K562 (cell line): ENCODE measurements around the gene ETNK1. TPM values are rescaled to one million over a fixed set of nuclear protein-coding genes. Genes with fewer than 3 reads are reported as not detected.

Experiments used
- CTBP1 ChIP-seq: fragments of 450-650 bp; IDR thresholded peaks from 2 replicates; pipeline ENCODE4 v1.6.1; 2016; ENCODE audit warnings: borderline replicate concordance
- EWSR1 ChIP-seq: fragments of 450-650 bp; IDR thresholded peaks from 2 replicates; pipeline ENCODE4 v1.6.1; 2018; ENCODE audit warnings: borderline replicate concordance, mild to moderate bottlenecking, low read depth, moderate library complexity; ENCODE audit not compliant: partially characterized antibody
- GABPA ChIP-seq: fragments of 200-800 bp; sonication (Bioruptor generic); conservative IDR thresholded peaks from 2 replicates; pipeline ENCODE4 v1.6.1; 2016; ENCODE audit warnings: low read depth, missing genetic modification characterization, missing compliant biosample characterization
- HIVEP1 ChIP-seq: fragments of 250-450 bp; sonication (Bioruptor Pico); IDR thresholded peaks from 2 replicates; pipeline ENCODE4 v1.4.0; 2020; ENCODE audit warnings: mild to moderate bottlenecking
- HLTF ChIP-seq: fragments of 450-650 bp; IDR thresholded peaks from 2 replicates; pipeline ENCODE4 v1.6.1; 2016
- JUNB ChIP-seq: fragments of 450-650 bp; formaldehyde crosslinking; conservative IDR thresholded peaks from 2 replicates; pipeline ENCODE4 v1.4.0; 2020; ENCODE audit warnings: mild to moderate bottlenecking
- MAFF ChIP-seq: IDR thresholded peaks from 2 replicates; pipeline ENCODE4 v1.6.1; 2012; ENCODE audit warnings: low read length, improper control_type of control experiment
- MEIS2 ChIP-seq: fragments of 450-650 bp; IDR thresholded peaks from 2 replicates; pipeline ENCODE4 v1.6.1; 2014; ENCODE audit warnings: mild to moderate bottlenecking; ENCODE audit not compliant: partially characterized antibody
- MLLT1 ChIP-seq, 2 experiments: fragments of 450-650 bp; IDR thresholded peaks; 2 replicates each; pipeline ENCODE4 v1.6.1; 2016
- NFE2L1 ChIP-seq: fragments of 450-650 bp; IDR thresholded peaks from 2 replicates; pipeline ENCODE4 v1.6.1; 2016; ENCODE audit warnings: missing genetic modification characterization, low read depth, mild to moderate bottlenecking, missing compliant biosample characterization, moderate library complexity, borderline replicate concordance
- NR0B1 ChIP-seq: fragments of 450-650 bp; IDR thresholded peaks from one replicate; pipeline ENCODE4 v1.6.1; 2018; ENCODE audit warnings: mild to moderate bottlenecking, moderate library complexity; ENCODE audit not compliant: partially characterized antibody
- RBM34 ChIP-seq: fragments of 200-400 bp; formaldehyde crosslinking; IDR thresholded peaks from 2 replicates; pipeline ENCODE4 v1.6.1; 2018; ENCODE audit warnings: low read length, borderline replicate concordance; ENCODE audit not compliant: insufficient read depth
- RBM39 ChIP-seq: fragments of 200-400 bp; formaldehyde crosslinking; optimal IDR thresholded peaks from 2 replicates; pipeline ENCODE3; 2018; ENCODE audit warnings: low read depth, low read length
- RCOR1 ChIP-seq, 2 experiments: IDR thresholded peaks; 2 replicates each; pipeline ENCODE4 v1.6.1; 2012; ENCODE audit warnings: low read depth in 2 of 2, low read length in 2 of 2, borderline replicate concordance in 1 of 2, improper control_type of control experiment in 1 of 2
- SMARCB1 ChIP-seq: IDR thresholded peaks from 2 replicates; pipeline ENCODE4 v1.6.1; 2011; ENCODE audit warnings: improper control_type of control experiment, low read depth; ENCODE audit not compliant: insufficient read length
- SOX6 ChIP-seq: fragments of 450-650 bp; IDR thresholded peaks from 2 replicates; pipeline ENCODE4 v1.6.1; 2014; ENCODE audit warnings: mild to moderate bottlenecking
- TBP ChIP-seq: optimal IDR thresholded peaks from 2 replicates; pipeline ENCODE3; 2011; ENCODE audit warnings: low read depth, low read length, improper control_type of control experiment
- TCF7 ChIP-seq: sonication (generic); IDR thresholded peaks from 2 replicates; pipeline ENCODE4 v1.6.1; 2016; ENCODE audit warnings: antibody characterized with exemption, borderline replicate concordance
- THAP12 ChIP-seq: fragments of 250-450 bp; sonication (Bioruptor Pico); IDR thresholded peaks from 2 replicates; pipeline ENCODE4 v1.9.0; 2021; ENCODE audit warnings: mild to moderate bottlenecking, inconsistent platforms
- ZNF121 ChIP-seq: sonication (generic); formaldehyde crosslinking; conservative IDR thresholded peaks from 2 replicates; pipeline ENCODE4 v1.8.0; 2022; ENCODE audit warnings: missing genetic modification reagents
- ZNF655 ChIP-seq: fragments of 250-450 bp; sonication (Bioruptor Pico); IDR thresholded peaks from 2 replicates; pipeline ENCODE4 v1.5.0; 2021
- polyA plus RNA-seq, 8 experiments: library from polyadenylated mRNA; depleted of rRNA in 4 of 8; stranded (reverse) in 5 of 8; unstranded in 3 of 8; fragments of >200 nt; fragmentation: Nextera tagmentation in 2 of 8; fragmentation: Illumina TruSeq in 1 of 8; extraction: Ambion mirVana in 2 of 8; extraction: Trizol in 1 of 8; gene quantifications; 2 replicates each; pipeline versions ENCODE4 v1.2.1 to v1.2.3, GENCODE V29; 2011 to 2014; ENCODE audit warnings: inconsistent platforms in 1 of 8, missing spikeins in 1 of 8
- total RNA-seq, 7 experiments: library from RNA; depleted of rRNA in 6 of 7; stranded (reverse); fragments of >200 nt in 6 of 7; fragmentation: Illumina TruSeq in 2 of 7; extraction: Trizol in 2 of 7; gene quantifications; 2 replicates each; pipeline versions ENCODE4 v1.2.1 to v1.2.3, GENCODE V29; 2011 to 2021; ENCODE audit warnings: low replicate concordance in 1 of 7

The ETNK1 gene
- total and polyA plus RNA-seq, 9 of the 15 experiments (the other 6 are each of a cell fraction or from before 2014, with no cell fraction given), result 10.0 to 70.5 (median 36.0) TPM

GRCh38 chr12:22624870-22625761 is at the start of gene ETNK1 (continued):
- TF ChIP-seq MLLT1 (IDR thresholded peaks at IDR 0.05), result peak in 1 of 2 experiments; percentile 73; a peak in 2 of 4 replicates
- TF ChIP-seq HIVEP1 (CRISPR knock-in tag), result no peak
- TF ChIP-seq MEIS2, result peak; percentile 21
- no peak for TF ChIP-seq MAFF
- TF ChIP-seq TBP, result peak; percentile 94
- TF ChIP-seq HLTF, result no peak; the same call in 1 of the 2 replicates
- TF ChIP-seq TCF7, result no peak
- TF ChIP-seq ZNF655, result no peak
- no peak for TF ChIP-seq JUNB (CRISPR knock-in tag)
- no peak for TF ChIP-seq RBM39
- TF ChIP-seq ZNF121, result no peak
- TF ChIP-seq GABPA, result no peak
- TF ChIP-seq THAP12 (CRISPR knock-in tag), result peak; percentile 75
- no peak for TF ChIP-seq RBM34
- no peak for TF ChIP-seq NFE2L1 (tag)
- TF ChIP-seq NR0B1, result no peak
- TF ChIP-seq SMARCB1, result no peak
- TF ChIP-seq SOX6, result 0 out of 2 replicates have a peak, but pooled peaks have one; percentile 41
- TF ChIP-seq RCOR1 (IDR thresholded peaks at IDR 0.05; ENCODE audit: borderline replicate concordance in 1 of 2, low read depth in 2 of 2, low read length in 2 of 2), result no peak
- peak; percentile 31 for TF ChIP-seq CTBP1
- no peak for TF ChIP-seq EWSR1
